PC-3 (cell line): ENCODE measurements around the gene PABPN1. TPM values are rescaled to one million over a fixed set of nuclear protein-coding genes. Genes with fewer than 3 reads are reported as not detected.

Source experiments
- ATAC-seq: fragments of 200-7000 bp; cut with Tn5 transposase; 2 replicates; pipeline ENCODE4 v1.9.1; 2020; ENCODE audit warnings: mild to moderate bottlenecking, moderate library complexity
- BruUV-seq: library from RNA; stranded (reverse); fragments of 400-500 nt; replicated peaks from 2 replicates; lab custom pipeline; 2021; lab: Mats Ljungman, UMichigan
- CTCF ChIA-PET: fragments of 300-600 bp; sonication (Branson Sonifier 250); formaldehyde crosslinking; loops from one replicate; lab custom pipeline; 2022; ENCODE audit warnings: antibody characterized with exemption; lab: Charles Lee
- POLR2A ChIA-PET: fragments of 300-600 bp; sonication (Branson Sonifier 250); formaldehyde crosslinking; loops from one replicate; lab custom pipeline; 2022; ENCODE audit warnings: antibody characterized with exemption; ENCODE audit not compliant: unreplicated experiment; lab: Charles Lee
- DNase-seq: peaks from one replicate; pipeline ENCODE4 v3.0.0-alpha.2; 2015
- H2AFZ ChIP-seq: fragments of 300-600 bp; sonication (generic); 2 replicates; pipeline ENCODE4 v1.6.0; 2016; ENCODE audit warnings: antibody characterized with exemption, low read length
- H3F3A ChIP-seq: fragments of 300-600 bp; sonication (generic); one replicate; pipeline ENCODE4 v1.6.0; 2017; ENCODE audit warnings: antibody characterized with exemption, low read length, control low read depth, mild to moderate bottlenecking; ENCODE audit not compliant: unreplicated experiment
- H3K27ac ChIP-seq: fragments of 300-600 bp; sonication (generic); 2 replicates; pipeline ENCODE4 v1.5.1; 2016; ENCODE audit warnings: mild to moderate bottlenecking, low read length
- H3K27me3 ChIP-seq: fragments of 300-600 bp; sonication (generic); 2 replicates; pipeline ENCODE4 v1.6.1; 2016; ENCODE audit warnings: low read length, mixed read lengths
- H3K36me3 ChIP-seq: fragments of 300-600 bp; sonication (generic); 2 replicates; pipeline ENCODE4 v1.6.1; 2016; ENCODE audit warnings: low read depth, mixed run types, low read length, mixed read lengths
- H3K4me1 ChIP-seq: fragments of 300-600 bp; sonication (generic); 2 replicates; pipeline ENCODE4 v1.5.1; 2016; ENCODE audit warnings: low read length; ENCODE audit not compliant: insufficient read depth
- H3K4me2 ChIP-seq: fragments of 300-600 bp; sonication (generic); 2 replicates; pipeline ENCODE4 v1.6.0; 2016; ENCODE audit warnings: low read length
- H3K4me3 ChIP-seq: fragments of 300-600 bp; sonication (generic); 2 replicates; pipeline ENCODE4 v1.5.1; 2016; ENCODE audit warnings: mild to moderate bottlenecking, low read length, mixed read lengths
- H3K79me2 ChIP-seq: fragments of 300-600 bp; sonication (generic); 2 replicates; pipeline ENCODE4 v1.6.1; 2017; ENCODE audit warnings: low read length, mixed read lengths
- H3K9ac ChIP-seq: fragments of 300-600 bp; sonication (generic); 2 replicates; pipeline ENCODE4 v1.6.0; 2016; ENCODE audit warnings: mild to moderate bottlenecking, low read length
- H3K9me2 ChIP-seq: fragments of 300-600 bp; sonication (generic); replicated peaks from 2 replicates; pipeline ENCODE4 v1.6.1; 2016; ENCODE audit warnings: mixed run types, low read length, mixed read lengths
- H3K9me3 ChIP-seq: fragments of 300-600 bp; sonication (generic); 2 replicates; pipeline ENCODE4 v1.6.1; 2016; ENCODE audit warnings: low read length, mixed read lengths
- H4K20me1 ChIP-seq: fragments of 300-600 bp; sonication (generic); 2 replicates; pipeline ENCODE4 v1.6.1; 2016; ENCODE audit warnings: low read length, mixed read lengths
- EZH2 ChIP-seq: fragments of 300-600 bp; sonication (generic); IDR thresholded peaks from one replicate; pipeline ENCODE4 v1.6.1; 2017; ENCODE audit warnings: antibody characterized with exemption, mild to moderate bottlenecking, low read length; ENCODE audit not compliant: unreplicated experiment
- EZH2phosphoT487 ChIP-seq: fragments of 300-600 bp; sonication (generic); IDR thresholded peaks from 2 replicates; pipeline ENCODE4 v1.6.1; 2018; ENCODE audit warnings: mild to moderate bottlenecking, antibody characterized with exemption, low read length, borderline replicate concordance
- intact Hi-C: fragments of 100-400 bp; cut with micrococcal nuclease; formaldehyde crosslinking; loops from 2 replicates; pipeline ENCODE4 v1.9.0; 2023
- total RNA-seq: library from RNA; depleted of rRNA; stranded (reverse); fragments of >200 nt; gene quantifications from 2 replicates; pipeline ENCODE4 v1.2.3, GENCODE V29; 2014
- TF ChIP-seq, protein P1 (sequence below): fragments of 300-600 bp; sonication (generic); conservative IDR thresholded peaks from 2 replicates; pipeline ENCODE4 v1.5.1; 2017; ENCODE audit warnings: antibody characterized with exemption, low read depth, mild to moderate bottlenecking, low read length

Gene PABPN1
- total RNA-seq, 1 experiment from 2014 or later, result 89.1 TPM

DNA sequence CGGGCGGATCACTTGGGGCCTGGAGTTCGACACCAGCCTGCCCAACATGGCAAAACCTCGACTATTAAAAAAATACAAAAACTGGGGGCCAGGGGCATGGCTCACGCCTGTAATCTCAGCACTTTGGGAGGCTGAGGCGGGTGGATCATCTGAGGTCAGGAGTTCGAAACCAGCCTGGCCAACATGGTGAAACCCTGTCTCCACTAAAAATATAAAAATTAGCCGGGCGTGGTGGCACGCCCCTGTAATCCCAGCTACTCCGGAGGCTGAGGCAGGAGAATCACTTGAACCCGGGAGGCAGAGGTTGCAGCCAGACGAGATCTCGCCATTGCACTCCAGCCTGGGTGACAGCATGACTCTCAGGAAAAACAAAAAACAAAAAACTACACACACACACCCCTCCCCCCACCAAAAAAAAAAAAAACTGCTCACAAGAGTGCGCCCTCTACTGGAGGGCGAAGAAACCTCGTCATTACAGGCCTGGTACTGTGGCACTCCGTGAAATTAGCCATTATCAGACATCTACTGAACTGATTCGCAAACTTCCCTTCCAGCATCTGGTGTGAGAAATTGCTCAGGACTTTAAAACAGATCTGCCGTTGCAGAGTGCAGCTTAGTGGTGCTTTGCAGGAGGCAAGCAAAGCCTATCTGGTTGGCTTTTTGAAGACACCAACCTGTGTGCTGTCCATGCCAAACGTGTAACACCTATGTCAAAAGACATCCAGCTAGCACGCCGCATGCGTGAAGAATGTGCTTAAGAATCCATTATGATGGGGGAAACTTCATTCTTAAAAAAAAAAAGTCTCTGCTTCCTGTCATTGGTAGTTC lies 26.3 kb upstream of the PABPN1 start:
- ChIA-PET CTCF (no interaction called here), POLR2A (no interaction called here)
- intact Hi-C loops, result loop anchor here (2.0 kb wide), 1 partner anchor 30 kb away; no protein-coding TSS in a partner anchor
- H3K27me3 ChIP-seq, result no peaks in the 10 kb centered on the region
- H4K20me1 ChIP-seq, result no peaks in the 10 kb centered on the region
- H2AFZ ChIP-seq, result peak overlapping the region; percentile 29
- BruUV-seq, result no TSS peak
- peaks cover 2% of the 10 kb centered on the region for H3K79me2 ChIP-seq
- H3K4me1 ChIP-seq, result peaks cover 3% of the 10 kb centered on the region
- no peaks in the 10 kb centered on the region for H3K9me2 ChIP-seq
- H3K4me3 ChIP-seq, result no peak overlapping the region
- no peaks in the 10 kb centered on the region for H3K36me3 ChIP-seq
- no peaks in the 10 kb centered on the region for H3F3A ChIP-seq
- ATAC-seq, result peak; percentile 70
- no peak for TF ChIP-seq EZH2phosphoT487
- no peak for TF ChIP-seq EZH2
- TF ChIP-seq, protein P1, sequence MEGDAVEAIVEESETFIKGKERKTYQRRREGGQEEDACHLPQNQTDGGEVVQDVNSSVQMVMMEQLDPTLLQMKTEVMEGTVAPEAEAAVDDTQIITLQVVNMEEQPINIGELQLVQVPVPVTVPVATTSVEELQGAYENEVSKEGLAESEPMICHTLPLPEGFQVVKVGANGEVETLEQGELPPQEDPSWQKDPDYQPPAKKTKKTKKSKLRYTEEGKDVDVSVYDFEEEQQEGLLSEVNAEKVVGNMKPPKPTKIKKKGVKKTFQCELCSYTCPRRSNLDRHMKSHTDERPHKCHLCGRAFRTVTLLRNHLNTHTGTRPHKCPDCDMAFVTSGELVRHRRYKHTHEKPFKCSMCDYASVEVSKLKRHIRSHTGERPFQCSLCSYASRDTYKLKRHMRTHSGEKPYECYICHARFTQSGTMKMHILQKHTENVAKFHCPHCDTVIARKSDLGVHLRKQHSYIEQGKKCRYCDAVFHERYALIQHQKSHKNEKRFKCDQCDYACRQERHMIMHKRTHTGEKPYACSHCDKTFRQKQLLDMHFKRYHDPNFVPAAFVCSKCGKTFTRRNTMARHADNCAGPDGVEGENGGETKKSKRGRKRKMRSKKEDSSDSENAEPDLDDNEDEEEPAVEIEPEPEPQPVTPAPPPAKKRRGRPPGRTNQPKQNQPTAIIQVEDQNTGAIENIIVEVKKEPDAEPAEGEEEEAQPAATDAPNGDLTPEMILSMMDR, result peak; percentile 89
- peak; percentile 66 for DNase-seq
- H3K9me3 ChIP-seq, result no peaks in the 10 kb centered on the region
- no peak overlapping the region for H3K27ac ChIP-seq
- H3K9ac ChIP-seq, result no peak overlapping the region
- 0 out of 2 replicates have a peak overlapping the region, but pooled peaks have one; percentile 29 for H3K4me2 ChIP-seq

DNA sequence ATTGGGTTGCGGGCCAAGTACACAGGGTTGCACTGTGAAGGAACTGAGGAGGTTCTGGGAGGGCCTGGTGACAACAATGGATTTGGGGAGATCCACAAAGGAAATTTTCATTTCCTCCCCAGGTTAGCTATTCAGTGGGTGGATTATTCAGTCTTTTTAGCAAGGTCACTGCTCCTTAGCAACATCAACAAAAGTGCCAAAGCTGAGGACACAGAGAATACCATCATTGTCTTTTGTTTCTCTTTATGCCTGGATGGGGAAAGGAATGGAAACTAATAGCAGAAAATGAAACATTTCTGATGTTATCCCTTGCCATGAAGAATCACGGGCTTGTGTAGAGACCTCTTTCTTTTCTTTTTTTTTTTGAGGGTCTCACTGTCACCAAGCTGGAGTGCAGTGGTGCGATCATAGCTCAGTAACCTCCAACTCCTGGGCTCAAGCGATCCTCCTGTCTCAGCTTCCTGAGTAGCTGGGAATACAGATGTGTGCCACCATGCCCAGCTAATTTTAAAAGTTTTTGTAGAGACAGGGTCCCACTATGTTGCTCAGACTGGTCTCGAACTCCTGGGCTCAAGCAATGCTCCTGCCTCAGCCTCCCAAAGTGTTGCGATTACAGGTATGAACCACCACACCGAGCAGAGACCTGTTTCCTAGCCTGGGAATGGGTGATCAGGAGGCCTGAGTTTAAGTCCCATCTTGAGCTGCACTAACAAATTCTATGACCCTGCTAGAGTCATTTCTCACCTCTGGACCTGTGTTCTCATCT lies 25.1 kb upstream of the PABPN1 start:
- Histone ChIP-seq H4K20me1 (no peaks in the 10 kb centered on the region), H3K36me3 (no peaks in the 10 kb centered on the region), H3K9me2 (no peaks in the 10 kb centered on the region), H3K79me2 (peaks cover 12% of the 10 kb centered on the region), H3K9me3 (no peaks in the 10 kb centered on the region), H3K4me2 (no peak overlapping the region), H3F3A (peaks cover 4% of the 10 kb centered on the region), H3K4me1 (peaks cover 12% of the 10 kb centered on the region), H3K27ac (no peak overlapping the region), H2AFZ (no peak overlapping the region), H3K9ac (no peak overlapping the region), H3K27me3 (no peaks in the 10 kb centered on the region), H3K4me3 (no peak overlapping the region)
- intact Hi-C loops, result no loop called here
- no peak for TF ChIP-seq EZH2
- no peak for TF ChIP-seq EZH2phosphoT487
- TF ChIP-seq, protein P1, result no peak
- ATAC-seq, result no peak
- no peak for DNase-seq
- ChIA-PET POLR2A (interaction anchor here (0.7 kb wide), 1 partner anchor 19 kb away, joined by 5 read pairs; no protein-coding TSS in a partner anchor), CTCF (interaction anchor here (0.7 kb wide), 1 partner anchor 24 kb away, joined by 4 read pairs; no protein-coding TSS in a partner anchor)
- no TSS peak for BruUV-seq
